ENCODE data around the gene LGI4.

DNA sequence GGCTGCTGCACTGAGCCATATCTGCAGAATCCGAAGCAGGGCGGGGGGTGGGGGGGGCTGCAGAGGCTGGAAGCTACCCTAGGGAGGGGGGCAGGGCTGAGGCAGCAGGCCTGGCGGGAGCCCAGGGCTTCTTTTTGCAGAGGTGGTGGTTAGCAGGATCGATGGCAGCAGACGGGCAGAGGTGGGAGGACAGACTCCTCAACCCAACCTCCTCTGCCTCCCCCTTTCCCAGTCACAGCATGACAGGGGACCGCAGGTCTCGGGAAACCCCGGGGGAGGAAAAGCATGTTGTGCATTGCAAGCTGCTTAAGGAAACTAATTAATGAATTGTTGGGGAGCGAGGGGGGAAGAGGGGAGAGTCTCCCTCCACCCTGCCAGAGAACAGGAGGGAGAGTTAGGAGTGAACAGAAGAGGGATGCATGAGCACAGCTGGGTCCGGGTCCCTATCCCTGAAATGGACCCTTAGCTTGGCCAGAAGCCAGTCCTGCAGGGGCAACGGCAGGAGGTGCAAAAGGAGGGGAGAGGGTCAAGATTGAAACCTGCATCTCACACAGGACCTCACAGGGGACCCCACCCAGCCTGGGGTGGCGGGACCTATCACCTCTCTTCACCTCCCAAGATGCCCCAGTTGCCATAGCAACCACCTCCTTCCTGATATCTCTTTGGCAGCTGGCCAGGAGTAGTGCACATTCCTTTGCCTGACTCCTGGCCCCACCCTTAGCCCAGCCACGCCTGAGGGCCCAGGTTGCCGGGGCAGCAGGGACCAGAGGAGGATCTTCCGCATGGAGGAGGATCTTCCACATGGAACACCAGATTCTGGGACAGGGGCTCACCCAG is 10.0 kb upstream of the LGI4 start:
- TF ChIP-seq, protein P1, sequence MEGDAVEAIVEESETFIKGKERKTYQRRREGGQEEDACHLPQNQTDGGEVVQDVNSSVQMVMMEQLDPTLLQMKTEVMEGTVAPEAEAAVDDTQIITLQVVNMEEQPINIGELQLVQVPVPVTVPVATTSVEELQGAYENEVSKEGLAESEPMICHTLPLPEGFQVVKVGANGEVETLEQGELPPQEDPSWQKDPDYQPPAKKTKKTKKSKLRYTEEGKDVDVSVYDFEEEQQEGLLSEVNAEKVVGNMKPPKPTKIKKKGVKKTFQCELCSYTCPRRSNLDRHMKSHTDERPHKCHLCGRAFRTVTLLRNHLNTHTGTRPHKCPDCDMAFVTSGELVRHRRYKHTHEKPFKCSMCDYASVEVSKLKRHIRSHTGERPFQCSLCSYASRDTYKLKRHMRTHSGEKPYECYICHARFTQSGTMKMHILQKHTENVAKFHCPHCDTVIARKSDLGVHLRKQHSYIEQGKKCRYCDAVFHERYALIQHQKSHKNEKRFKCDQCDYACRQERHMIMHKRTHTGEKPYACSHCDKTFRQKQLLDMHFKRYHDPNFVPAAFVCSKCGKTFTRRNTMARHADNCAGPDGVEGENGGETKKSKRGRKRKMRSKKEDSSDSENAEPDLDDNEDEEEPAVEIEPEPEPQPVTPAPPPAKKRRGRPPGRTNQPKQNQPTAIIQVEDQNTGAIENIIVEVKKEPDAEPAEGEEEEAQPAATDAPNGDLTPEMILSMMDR (conservative IDR thresholded peaks at IDR 0.05 in 1 of 2, IDR thresholded peaks at IDR 0.05 in 1 of 2; ENCODE audit: low read depth in 1 of 2, low read length in 2 of 2): no peak
- no peak for TF ChIP-seq EZH2 (IDR thresholded peaks at IDR 0.05; ENCODE audit: low read length, missing control alignments)
